NCI-H1092 treated with DMSO at 0.1 percent for 48 hours (cell line): ENCODE measurements around the gene SHPK.
"Not testable (repeated sequence)": the region's sequence is repeated elsewhere in the genome, so short reads cannot be mapped to it uniquely, and the experiment has no call there.

Source experiments
- DNase-seq: peaks from one replicate; lab custom pipeline; 2025; lab: John Stamatoyannopoulos, UW

SHPK gene

DNA sequence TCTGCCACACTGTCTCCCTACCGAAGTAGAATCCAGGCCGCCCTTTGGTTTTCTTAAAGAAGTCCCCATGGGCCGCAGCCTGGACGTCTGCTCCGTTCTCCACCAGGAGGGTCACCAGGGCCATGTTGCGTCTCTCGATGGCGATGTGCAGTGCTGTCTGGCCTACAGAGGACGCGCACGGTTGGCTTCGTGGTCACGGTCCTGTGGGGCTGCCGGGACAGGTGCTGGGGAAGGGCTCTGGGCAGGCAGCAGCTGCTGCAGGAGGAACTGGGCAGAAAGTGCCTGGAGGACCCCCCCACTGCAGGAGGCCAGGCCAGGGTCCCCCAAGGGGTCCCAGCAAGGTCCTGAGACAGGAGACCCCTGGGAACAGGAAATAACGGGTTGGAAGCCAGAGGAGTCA lies 45.8 kb downstream of the SHPK start:
- no peak for DNase-seq

DNA sequence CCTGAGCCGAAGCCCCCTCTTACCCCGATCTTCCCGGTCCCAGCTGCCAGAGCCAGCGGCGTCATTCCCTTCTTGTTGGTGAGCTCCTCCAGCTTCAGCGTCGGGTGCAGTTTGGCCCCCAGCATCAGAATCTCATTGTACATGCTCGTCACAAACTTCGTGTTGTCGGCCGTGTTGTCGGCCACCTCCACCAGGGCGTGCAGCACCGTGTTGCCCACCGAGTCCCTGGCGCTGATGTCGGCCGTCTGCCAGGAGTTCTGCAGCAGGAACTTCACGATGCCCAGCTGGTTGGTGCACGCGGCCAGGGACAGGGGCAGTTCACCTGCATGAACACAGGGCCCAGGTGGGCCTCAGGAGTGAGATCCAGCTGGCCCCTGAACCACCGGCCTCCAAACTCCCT lies 46.3 kb downstream of the SHPK start:
- no peak for DNase-seq

DNA sequence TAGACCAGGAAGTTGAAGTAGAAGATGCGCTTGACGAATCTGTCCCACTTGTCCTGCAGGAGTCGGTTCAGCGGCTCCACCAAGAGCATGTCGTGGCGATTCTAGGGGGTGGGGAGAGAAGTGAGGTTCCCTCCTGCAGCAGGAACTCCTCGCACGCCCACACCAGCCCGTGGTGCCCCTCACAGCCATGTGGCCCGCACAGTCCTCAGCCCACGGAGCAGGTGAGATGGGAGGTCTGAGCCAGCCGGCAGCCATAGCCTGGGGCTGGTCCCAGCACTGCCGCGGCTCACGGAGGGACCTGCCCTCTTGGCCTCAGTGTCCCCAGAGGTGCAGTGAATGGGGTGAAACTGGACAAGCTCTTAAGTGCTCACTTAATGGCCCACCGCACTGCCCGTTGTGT lies 50.2 kb downstream of the SHPK start:
- DNase-seq = no peak

DNA sequence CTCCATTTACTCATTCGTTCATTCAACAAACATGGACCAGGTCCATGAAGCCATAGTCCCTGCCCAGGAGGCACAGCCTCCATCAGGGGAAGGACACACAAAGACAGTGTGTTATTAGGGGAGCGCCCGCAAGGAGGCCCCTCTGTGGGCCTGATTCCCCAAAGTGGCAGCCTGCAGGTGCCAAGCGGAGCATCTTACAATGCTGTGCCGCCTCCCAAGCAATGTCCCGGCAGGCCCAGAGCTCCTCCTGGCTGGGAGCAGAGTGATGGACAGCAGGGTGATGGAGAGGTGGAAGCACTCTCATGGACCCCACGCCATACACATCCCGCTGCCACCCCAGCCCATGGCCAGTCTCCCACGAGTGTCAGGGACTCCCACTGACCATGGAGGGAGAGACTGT lies 52.6 kb downstream of the SHPK start:
- no peak for DNase-seq

DNA sequence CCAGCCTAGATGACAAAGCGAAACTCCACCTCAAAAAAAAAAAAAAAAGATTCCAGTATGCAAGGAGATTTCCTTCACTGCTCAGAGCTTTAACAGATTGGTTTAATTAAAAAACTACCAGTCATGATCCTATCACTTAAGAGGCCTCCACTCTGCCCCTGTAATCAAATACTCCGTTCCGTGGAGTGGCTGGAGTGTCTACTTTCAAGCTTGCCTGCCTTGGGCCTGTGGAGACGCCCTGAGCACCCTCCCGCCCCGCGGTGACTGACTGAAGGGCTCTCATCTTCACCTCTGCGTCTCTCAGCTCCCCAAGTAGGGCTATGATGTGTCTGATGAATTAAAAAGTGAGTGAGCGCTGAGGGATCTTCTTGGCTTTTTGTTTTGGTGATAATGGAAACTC lies 53.1 kb downstream of the SHPK start:
- no peak for DNase-seq

DNA sequence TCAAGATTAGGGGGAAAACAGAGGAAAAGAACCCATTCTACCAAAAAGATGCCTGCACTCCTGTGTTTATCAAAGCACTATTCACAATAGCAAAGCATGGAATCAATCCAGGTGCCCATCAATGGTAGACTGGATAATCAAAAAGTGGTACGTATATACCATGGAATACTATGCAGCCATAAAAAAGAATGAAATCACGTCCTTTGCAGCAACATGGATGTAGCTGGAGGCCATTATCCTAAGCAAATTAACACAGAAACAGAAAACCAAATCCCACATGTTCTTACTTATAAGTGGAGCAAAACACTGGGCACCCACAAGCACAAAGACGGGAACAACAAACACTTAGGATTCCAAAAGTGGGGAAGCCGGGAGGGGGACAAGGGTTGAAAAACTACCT lies 57.4 kb downstream of the SHPK start:
- DNase-seq = not testable (repeated sequence)

DNA sequence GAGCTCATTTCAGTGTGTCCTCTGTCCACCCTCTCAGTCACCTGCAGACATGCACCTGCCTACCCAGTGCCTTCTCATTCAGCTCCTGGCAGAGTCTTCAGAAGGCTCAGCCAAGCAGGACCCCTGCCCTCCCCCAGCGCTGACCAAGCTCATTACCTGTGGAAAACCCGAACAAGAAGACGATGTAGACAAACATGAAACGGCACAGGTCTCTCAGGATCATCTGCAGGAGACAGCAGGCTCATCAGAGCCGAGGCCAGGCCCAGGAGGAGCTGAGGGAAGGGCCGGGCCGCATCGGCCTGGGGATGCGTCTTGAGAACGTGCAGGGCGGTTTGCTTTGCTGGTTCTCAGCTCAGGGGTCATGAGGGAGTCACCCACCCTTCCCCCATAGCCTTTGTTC lies 59.1 kb downstream of the SHPK start:
- no peak for DNase-seq

DNA sequence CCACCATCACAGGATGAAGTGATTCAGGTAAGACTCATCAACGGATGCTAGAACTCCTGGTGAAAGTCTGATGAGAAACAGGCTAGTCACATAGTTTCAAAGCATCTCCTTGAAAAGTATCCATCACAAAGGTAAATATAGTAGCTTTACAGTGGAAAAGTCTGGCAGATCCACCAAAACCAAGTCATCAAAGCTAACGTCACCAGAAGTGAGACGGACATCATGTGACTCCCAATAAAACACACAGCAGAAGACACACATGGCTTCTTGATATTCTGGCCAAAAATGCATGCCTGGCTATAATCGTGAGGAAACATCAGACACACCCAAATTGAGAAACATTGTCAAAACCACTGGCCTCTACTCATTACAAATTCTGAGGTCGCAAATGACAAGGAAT lies 60.5 kb downstream of the SHPK start:
- no peak for DNase-seq

DNA sequence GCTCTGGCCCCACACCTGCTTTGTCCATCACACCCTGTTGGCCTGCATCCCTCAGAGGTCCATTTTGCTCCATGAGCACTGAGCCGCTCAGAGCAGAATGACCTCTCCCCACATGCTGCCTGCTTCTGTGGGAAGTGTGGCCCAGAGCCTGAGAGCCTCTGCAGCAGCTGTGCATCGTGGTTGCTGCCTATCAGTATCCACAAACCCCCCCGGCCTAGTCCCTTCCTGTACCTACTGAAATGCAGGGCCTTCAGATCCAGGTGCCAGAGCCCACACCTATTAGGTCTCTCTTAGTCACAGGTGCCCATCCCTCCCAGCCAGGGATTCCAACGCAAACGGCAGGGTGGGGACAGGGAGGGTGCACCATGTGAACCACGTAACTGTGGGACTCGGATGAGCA lies 61.8 kb downstream of the SHPK start:
- no peak for DNase-seq

DNA sequence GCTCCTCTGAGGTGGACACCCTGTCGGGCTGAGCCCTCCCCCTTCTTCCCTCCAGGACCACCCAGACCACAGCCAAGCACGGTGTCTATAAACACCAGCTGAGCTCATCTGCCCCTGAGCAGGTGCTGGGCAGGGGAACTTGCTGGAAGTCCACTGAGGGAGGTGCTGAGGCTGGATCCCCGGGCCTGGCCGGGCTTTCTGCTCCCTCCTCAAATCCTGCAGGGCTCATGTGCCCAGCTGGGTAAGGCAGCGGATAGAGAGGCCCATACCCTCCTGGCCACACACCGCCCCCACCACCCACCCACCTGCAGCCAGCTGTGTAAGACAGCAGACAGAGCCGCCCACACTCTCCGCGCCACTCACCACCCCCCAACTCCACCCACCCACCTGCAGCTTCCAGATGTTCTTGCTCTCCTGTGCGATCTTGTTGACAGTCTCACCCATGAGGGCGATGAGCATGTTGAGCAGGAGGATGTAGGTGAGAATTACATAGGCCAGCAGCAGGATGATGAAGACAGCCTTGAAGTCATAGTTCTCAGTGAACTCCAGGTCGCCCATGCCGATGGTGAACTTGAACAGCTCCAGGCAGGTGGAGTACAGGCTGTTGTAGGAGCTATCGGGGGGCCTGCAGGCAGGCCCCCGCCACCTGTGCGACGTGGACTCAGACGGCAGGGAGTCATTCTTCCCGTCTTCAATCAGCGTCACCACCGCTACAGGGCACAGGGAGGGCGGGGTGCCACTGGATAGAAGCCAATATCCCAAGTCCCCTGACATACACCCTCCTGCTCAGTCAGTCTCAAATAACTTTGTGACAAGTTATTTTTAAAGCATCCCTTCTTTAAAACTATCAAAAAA lies 62.6 kb downstream of the SHPK start:
- DNase-seq = no peak

DNA sequence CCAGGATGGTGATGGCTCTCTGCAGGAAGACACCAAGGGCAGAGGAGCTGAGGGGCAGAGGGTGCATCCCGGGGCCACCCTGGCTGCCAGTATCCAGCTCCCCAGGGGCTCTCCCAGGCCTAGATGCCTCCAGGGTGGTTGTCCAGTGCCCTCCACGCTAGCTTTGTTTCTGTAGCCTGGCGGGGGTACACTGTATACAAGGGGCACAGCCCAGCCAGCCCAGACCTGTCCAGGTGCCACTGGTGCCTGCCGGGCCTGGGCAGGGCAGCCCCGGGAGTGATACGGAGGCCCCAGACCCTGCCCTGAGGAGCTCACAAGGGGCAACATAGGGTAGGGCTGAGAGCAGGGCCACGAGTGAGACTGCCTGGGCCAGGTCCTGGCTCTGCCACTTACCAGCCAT lies 63.8 kb downstream of the SHPK start:
- DNase-seq = no peak

DNA sequence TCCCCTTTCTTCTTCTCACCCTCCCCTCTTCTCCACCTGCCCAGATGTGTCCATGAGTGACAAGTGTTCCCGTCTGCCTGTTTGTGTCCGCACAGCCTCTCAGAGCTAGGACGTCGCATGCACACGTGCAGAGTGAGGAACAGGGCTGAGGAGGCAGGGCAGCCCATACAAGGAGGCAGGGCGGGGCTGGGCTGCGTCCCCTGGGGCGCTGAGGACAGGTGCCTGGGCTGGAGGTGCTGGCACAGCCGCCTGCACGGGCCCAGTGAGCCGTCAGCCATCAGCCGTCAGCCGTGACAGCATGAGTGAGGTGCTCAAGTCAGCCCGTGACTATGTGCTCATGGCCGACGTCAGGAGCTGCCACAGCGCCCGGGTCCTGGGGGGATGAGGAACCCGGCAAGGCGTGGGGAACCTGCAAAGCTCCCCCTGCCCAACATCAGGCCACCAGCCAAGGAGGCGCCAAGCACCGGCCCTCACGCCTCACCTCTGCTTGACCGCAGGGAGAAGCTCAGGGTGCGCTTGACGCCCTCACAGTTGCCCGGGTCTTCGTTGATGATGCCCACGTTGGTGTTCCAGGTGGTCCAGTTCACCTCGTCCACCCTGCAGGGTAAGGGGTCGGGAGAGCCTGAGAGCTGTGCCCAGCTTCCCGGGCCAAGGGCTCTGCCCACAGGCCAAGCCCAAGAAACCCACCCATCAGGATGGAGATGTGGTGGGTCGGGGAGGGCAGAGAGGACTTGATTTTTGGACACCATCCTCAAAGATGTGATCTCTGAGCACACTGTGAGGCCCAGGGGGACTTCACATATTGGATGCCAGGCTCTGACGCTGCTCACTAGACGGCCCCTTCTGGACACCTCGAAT lies 64.8 kb downstream of the SHPK start:
- DNase-seq = no peak

DNA sequence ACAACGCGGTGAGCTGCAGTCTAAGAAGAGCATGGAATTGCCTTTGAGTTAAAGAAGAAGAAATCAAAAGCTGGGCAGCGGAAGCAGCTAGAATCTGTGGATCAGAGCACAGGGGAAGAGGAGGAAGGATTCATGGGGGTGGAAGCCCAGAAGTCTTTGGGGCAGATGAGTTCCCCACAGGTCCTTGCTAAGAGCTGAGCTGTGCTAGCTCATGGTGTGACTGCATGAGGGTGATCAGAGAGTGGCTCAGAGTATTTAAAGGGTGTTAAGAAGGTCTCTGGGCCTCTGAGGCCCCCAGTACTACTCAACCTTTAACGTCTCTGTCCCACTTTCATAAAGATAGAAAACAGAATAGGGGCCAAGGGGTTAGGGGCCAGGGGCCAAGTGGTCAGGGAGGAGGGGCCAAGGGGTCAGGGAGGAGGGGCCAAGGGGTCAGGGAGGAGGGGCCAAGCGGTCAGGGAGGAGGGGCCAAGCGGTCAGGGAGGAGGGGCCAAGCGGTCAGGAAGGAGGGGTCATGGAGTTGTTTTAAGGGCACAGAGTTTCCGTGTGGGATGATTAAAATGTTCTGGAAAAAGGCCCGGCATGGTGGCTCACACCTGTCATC lies 66.4 kb downstream of the SHPK start:
- DNase-seq = no peak

DNA sequence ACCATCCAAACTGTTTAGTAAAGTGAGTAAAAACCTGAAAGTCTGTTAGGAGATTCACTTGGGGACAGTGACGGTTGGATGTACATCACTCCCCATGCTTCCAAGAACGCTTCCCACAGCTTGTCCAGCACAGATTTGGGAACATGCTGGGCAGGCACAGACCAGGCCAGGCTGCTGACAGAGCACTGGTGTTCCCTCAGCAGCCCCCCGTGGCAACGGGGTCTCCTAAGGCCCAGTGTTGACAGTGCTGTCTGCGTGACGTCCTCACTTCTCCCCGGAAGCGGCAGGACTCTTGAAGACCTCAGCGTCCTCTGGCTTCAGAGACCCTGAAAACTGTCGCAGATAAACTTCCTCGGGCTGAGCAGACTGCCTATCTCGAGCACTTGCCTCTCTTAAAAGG lies 69.5 kb downstream of the SHPK start:
- DNase-seq = no peak

DNA sequence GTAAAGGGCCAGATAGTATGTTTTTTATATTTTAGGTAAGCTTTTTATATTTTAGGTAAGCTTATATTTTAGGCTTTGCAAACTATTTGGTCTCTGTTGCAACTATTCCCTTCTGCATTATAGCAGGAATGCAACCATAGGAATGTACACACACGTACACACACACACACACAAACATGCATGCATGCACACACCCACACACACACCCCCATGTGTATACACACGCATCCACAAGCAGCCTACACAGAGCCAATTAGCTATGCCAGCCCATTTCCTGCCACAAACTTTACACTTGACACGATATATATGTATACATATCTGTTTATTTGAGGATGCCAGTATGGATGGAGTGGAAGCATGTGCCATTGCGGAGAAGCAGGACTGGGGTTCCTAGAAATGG lies 70.9 kb downstream of the SHPK start:
- no peak for DNase-seq

DNA sequence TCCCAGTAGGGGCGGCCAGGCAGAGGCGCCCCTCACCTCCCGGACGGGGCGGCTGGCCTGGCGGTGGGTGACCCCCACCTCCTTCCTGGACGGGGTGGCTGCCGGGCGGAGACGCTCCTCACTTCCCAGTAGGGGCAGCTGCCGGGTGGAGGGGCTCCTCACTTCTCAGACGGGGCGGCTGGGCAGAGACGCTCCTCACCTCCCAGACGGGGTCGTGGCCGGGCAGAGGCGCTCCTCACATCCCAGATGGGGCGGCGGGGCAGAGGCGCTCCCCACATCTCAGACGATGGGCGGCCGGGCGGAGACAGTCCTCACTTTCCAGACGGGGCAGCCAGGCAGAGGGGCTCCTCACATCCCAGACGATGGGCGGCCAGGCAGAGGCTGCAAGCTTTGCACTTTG lies 71.8 kb downstream of the SHPK start:
- not testable (repeated sequence) for DNase-seq

DNA sequence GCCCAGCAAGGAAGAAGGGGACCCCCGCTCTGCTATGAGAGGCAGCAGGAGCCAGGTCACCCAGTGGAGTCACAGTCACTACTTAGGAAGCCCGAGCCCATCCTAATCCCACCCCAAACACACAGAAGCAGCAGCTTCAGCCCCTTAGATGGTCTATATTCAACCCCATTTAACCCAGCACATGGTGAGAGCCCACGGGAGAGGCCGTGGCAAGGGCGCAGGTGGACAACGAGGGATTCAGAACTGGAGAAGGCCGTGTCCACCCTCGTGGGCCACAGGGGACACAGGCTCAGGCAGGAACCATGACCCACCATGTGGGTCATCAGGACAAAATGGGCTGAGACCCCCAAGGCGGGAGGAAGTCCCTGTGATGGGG lies 76.8 kb downstream of the SHPK start:
- DNase-seq = no peak

DNA sequence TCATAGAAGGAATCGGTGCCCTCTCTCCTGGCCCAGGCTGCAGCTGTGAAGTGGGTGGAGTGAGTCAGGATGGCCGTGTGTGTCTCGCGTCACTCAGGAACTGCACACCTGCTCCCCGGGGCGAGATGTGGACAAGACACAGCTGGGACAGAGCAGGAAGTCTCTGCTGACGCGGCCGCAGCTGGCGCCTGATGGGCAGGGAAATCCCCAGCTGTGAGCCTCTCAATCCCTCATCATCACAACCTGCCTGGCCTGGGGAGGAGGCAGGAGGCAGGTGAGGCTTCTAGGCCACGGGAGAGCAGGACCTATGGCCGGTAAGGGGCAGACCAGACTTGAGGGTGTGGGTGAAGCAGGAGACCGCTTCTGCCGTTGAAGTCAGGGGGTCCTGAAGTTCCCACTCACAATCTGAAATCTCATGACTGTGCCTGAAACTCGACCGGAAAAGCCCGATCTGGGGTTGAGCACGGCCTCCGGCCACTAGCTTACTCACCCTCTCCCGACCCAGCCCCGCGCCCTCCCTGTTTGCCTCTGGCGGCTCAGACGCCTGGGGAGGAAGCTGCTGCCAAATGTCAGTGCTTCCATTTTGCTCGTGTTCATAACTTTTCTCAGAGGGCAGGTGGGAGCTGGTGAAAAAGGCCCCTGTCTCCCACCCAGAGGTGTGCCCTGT lies 77.3 kb downstream of the SHPK start:
- no peak for DNase-seq
